Measurements from ENCODE around the gene EIF3CL.
"Not testable (repeated sequence)": the region's sequence is repeated elsewhere in the genome, so short reads cannot be mapped to it uniquely, and the experiment has no call there.

EIF3CL gene

DNA sequence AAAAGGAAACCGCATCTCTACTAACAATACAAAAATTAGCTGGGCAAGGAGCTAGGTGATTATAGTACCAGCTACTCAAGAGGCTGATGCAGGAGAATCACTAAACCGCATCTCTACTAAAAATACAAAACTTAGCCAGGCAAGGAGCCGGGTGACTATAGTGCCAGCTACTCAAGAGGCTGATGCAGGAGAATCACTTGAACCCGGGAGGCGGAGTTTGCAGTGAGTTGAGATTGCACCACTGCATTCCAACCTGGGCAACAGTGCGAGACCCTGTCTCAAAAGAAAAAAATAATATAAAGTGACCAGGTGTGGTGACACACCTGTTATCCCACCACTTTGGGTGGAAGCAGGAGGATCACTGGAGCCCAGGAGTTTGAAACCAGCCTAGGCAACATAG lies 65.4 kb downstream of the EIF3CL start:
- not testable (repeated sequence) for DNase-seq

DNA sequence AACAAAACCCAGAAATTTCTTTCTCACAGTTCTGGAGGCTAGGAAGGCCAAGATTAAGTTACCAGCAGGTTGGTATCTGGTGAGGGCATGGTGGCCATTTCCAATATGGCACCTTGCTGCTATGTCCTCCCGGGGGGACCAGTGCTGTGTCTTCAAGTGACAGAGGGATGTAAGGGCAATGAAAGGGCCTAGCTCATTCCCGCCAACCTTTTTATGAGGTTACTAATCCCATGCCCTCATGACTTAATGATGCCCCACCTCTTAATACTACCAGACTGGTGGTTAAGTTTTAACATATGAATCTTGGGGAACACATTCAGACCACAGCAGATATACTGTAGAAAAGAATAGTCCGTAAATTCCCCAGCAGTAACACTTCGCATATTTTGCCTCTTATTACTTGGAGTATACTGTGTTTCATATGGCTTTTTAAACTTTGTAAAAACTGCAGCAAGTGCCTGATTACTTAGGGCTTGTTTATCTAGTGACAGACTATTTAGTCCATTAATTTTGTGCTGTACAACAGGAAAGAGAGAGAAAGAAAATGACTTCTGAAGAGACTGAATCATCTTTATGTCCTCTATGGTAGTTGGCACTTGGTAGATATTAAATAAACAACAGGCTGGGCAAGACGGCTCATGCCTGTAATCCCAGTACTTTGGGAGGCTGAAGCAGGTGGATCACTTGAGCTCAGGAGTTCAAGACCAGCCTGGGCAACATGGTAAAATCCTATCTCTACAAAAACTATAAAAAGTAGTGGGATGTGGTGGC lies 66.5 kb downstream of the EIF3CL start:
- DNase-seq, result not testable (repeated sequence)

DNA sequence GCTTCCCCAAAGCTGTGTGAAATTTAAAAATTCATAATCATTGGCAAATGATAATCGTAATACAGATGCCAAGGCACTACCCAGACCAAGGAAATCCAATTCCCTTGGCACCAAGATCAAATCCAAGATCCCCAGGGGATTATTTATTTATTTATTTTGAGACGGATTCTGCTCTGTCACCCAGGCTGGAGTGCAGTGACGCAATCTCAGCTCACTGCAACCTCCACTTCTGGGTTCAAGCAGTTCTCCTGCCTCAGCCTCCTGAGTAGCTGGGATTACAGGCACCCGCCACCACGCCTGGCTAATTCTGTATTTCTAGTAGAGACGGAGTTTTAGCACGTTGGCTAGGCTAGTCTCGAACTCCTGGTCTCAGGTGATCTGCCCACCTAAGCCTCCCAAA lies 68.0 kb downstream of the EIF3CL start:
- not testable (repeated sequence) for DNase-seq

DNA sequence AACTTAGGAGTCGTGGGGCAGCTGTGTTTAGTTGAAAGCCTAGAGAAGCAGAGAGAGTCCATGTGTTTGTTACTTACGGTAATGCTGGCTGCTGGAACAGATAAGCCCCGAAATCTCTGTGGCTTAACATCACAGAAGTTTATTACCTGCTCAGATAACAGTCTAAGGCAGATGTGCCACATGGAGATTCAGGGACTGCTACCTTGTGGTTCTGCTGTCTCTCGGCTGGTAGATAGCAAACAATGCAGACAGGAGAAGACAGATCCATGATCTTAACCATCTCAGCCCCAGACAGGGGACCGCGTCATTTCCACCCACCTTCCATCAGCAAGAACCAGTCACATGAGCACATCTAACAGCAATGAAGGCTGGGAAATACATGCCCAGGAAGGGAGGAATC lies 71.0 kb downstream of the EIF3CL start:
- DNase-seq, result not testable (repeated sequence)

DNA sequence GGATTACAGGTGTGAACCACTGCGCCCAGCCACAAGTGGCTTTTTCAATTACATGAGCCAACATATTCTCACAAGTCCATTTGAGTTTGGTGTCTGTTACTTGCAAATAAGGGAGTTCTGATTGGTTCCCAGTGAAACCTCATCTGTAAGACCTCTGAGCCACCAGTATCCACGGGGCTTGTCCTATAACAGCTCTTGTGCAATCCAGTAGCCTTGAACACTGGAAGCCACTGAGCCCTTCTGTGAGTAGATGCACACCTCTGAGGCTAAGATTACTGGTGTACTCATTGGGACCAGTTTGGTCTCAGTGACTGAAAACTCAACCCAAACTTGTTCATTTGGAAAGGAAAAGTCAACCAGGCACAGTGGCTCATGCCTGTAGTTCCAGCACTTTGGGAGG lies 72.7 kb downstream of the EIF3CL start:
- not testable (repeated sequence) for DNase-seq

DNA sequence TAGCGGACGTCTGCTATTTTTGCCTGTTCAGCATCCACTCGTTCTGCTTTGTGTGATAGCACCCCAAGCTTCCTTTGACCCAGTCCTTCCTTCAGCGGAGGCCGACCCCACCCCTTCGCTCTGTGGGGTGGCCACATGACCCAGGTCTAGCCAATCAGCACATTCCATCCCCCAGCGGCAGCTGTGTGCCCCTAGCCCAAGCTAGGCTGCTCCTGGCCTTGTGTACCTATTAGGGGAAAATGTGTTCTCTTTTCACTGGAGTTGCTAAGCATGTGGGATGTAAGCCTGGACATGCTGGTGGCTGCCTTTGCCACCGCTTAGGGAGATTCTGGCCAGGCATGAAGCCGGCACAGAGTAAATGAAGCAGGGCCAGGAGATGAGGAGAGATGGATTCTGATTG lies 73.4 kb downstream of the EIF3CL start:
- DNase-seq, result not testable (repeated sequence)

Measured in NCI-H510A (cell line).